HEK293 (cell line): Measurements from ENCODE around the gene OR2T10.

Experiments
- CTCF ChIP-seq: fragments of 450-650 bp; formaldehyde crosslinking; IDR thresholded peaks from 2 replicates; pipeline ENCODE4 v1.5.1; 2016; ENCODE audit warnings: missing biosample characterization, missing genetic modification characterization
- KLF16 ChIP-seq: fragments of 450-650 bp; formaldehyde crosslinking; IDR thresholded peaks from 2 replicates; pipeline ENCODE4 v1.5.1; 2017; ENCODE audit warnings: missing biosample characterization, missing genetic modification characterization
- OVOL3 ChIP-seq: fragments of 450-650 bp; formaldehyde crosslinking; IDR thresholded peaks from 2 replicates; pipeline ENCODE4 v1.5.1; 2016; ENCODE audit warnings: missing biosample characterization, missing genetic modification characterization
- PRDM1 ChIP-seq: fragments of 450-650 bp; formaldehyde crosslinking; IDR thresholded peaks from 2 replicates; pipeline ENCODE4; 2016; ENCODE audit warnings: missing biosample characterization, missing genetic modification characterization
- ZNF174 ChIP-seq: fragments of 450-650 bp; formaldehyde crosslinking; IDR thresholded peaks from 2 replicates; pipeline ENCODE4 v1.5.0; 2017; ENCODE audit warnings: missing biosample characterization, mild to moderate bottlenecking, missing genetic modification characterization
- ZNF280D ChIP-seq: fragments of 450-650 bp; formaldehyde crosslinking; IDR thresholded peaks from 2 replicates; pipeline ENCODE4 v1.5.1; 2016; ENCODE audit warnings: missing biosample characterization, missing genetic modification characterization
- TF ChIP-seq, protein P1 (sequence below): sonication (generic); formaldehyde crosslinking; IDR thresholded peaks from 2 replicates; pipeline ENCODE4 v1.8.1; 2022; ENCODE audit warnings: mild to moderate bottlenecking, moderate library complexity, missing genetic modification reagents

GRCh38 chr1:248627971-248628844 is 30.7 kb upstream of the OR2T10 start:
- TF ChIP-seq PRDM1: no peak
- TF ChIP-seq CTCF (tag by site-specific recombination): no peak
- no peak for TF ChIP-seq OVOL3 (tag by site-specific recombination)
- no peak for TF ChIP-seq ZNF174
- TF ChIP-seq ZNF280D: no peak
- no peak for TF ChIP-seq KLF16
- TF ChIP-seq, protein P1, sequence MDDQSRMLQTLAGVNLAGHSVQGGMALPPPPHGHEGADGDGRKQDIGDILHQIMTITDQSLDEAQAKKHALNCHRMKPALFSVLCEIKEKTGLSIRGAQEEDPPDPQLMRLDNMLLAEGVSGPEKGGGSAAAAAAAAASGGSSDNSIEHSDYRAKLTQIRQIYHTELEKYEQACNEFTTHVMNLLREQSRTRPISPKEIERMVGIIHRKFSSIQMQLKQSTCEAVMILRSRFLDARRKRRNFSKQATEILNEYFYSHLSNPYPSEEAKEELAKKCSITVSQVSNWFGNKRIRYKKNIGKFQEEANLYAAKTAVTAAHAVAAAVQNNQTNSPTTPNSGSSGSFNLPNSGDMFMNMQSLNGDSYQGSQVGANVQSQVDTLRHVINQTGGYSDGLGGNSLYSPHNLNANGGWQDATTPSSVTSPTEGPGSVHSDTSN: no peak
